NCI-H1105 treated with DMSO at 0.1 percent for 48 hours (cell line): ENCODE data around the gene ZNF28.
"Not testable (repeated sequence)": the region's sequence is repeated elsewhere in the genome, so short reads cannot be mapped to it uniquely, and the experiment has no call there.

ENCODE experiments used
- DNase-seq: peaks from one replicate; lab custom pipeline; 2025; lab: John Stamatoyannopoulos, UW

The ZNF28 gene

DNA sequence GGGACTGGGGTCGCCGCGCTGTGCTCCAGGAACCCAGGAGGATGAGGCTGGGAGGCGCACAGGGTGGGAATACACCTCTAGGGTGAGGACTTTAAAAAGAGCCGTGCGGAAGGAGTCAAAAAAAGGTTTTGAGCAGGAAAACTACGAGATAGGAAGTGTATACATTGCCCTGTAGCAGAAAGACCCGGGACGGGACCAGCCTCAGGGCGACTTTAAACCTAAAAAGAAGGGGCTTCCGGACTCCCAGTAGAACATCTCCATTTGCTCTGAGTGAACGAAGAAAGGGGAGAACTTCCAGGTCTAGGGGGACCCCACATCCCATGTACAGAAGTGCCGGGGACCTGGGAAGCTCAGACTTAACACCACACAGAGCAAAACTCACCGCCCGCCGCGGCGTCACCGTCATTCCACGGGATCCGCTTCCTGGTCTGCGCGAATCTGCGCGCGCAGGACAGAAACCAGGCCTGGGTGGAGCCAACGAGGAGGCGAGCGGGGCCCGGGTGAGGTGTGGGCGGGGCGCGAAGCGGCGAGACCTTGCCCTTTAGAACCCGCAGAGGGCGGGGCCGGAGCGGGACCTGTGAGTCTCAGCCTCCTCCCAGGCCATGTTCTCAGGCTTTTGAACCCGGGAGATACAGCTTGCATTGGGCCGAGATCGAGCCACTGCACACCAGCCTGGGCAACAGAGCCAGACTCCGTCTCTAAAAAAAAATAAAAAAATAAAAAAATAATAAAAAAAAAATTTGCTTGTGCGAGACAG is at the start of gene ZNF28:
TSS of gene ZNF28 (minus strand) at position 430 of the 757 bp plus-strand sequence. CDS start 3,675 bp downstream, outside the sequence.
- DNase-seq: peak; percentile 57

DNA sequence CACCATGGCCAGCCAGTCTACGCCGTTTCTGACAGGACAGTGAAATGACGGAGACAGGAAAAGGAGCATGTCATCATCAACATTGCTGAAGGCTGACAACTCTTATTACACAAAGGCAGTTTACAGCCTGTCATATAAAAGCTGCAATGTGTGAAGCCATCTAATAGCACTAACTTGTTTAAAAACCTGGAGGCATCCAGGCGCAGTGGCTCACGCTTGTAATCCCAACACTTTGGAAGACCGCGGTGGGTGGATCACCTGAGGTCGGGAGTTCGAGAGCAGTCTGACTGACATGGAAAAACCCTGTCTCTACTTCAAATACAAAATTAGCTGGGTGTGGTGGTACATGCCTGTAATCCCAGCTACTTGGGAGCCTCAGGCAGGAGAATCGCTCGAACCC is 46.6 kb upstream of the ZNF28 start:
- DNase-seq: not testable (repeated sequence)

DNA sequence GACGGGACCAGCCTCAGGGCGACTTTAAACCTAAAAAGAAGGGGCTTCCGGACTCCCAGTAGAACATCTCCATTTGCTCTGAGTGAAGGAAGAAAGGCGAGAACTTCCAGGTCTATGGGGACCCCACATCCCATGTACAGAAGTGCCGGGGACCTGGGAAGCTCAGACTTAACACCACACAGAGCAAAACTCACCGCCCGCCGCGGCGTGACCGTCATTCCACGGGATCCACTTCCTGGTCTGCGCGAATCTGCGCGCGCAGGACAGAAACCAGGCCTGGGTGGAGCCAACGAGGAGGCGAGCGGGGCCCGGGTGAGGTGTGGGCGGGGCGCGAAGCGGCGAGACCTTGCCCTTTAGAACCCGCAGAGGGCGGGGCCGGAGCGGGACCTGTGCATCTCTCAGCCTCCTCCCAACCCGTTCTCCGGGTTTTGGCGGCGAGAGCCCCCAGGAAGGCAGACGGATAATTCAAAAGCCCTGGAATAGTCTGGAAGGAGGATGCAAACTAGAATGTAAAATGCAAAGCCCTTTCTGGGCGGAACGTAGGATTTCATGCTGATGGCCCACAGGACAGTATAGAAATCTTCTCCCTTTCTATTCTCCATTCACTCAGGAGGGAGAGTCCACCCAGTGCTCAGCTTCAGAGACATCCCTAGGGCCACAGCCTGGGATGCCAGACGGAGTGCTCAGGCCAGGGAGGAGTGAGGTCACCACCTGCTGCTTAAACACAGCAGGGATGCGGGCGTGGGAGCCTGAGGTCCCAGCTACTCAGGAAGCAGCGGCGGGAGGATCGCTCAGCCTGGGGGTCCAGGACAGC is 36.2 kb upstream of the ZNF28 start, which contains the start of gene ZNF468:
TSS of gene ZNF468 (minus strand) at position 242 of the 814 bp plus-strand sequence. CDS start 3,347 bp downstream, outside the sequence.
- DNase-seq: peak; percentile 64

DNA sequence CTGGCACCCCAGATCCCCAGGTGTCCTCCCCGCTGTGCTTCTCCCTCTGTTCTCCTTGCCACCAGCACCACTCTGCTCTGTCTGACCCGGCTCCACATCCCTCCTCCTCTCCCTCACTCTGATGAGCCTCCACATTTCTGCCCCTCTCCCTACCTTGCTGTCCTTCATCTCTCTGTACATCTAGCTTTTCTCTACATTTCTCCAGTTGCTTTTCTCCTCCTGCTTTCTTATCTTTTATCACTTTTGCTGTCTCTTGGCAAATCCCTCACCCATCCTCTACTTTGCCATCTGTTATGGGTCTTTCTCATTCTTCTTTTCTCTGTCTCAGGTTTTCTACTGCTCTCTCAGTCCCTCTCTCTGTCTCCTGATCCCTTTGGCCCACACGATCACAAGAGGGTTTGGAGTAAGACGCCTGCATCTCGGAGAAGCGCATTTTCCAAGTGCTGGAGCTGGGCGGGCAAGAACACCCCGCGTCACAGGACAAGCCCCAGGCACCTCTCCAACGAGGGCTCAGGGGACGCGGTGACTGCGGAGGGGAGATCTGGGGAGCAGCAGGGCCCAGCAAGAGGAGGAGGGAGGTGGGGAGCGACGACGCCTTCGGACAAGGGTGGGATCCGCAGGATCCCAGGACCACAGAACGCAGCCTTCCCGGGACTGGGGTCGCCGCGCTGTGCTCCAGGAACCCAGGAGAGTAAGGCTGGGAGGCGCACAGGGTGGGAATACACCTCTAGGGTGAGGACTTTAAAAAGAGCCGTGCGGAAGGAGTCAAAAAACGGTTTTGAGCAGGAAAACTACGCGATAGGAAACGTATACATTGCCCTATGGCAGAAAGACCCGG is 35.3 kb upstream of the ZNF28 start:
- not testable (repeated sequence) for DNase-seq

- not testable (repeated sequence) for DNase-seq
These were observed 25.9 kb upstream of the ZNF28 start for GRCh38 chr19:52847352-52847751.

- DNase-seq: not testable (repeated sequence)
These were observed 19.5 kb upstream of the ZNF28 start for GRCh38 chr19:52840825-52841465.

- DNase-seq: not testable (repeated sequence)
These were observed 12.9 kb upstream of the ZNF28 start for GRCh38 chr19:52834289-52834688.

- not testable (repeated sequence) for DNase-seq
These were observed 12.1 kb upstream of the ZNF28 start for GRCh38 chr19:52833541-52833940.

DNA sequence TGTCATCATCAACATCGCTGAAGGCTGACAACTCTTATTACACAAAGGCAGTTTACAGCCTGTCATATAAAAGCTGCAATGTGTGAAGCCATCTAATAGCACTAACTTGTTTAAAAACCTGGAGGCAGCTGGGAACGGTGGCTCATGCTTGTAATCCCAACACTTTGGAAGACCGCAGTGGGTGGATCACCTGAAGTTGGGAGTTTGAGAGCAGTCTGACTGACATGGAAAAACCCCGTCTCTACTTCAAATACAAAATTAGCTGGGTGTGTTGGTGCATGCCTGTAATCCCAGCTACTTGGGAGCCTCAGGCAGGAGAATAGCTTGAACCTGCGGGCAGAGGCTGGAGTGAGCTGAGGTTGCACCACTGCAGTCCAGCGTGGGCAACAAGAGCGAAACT is 8.4 kb upstream of the ZNF28 start:
- not testable (repeated sequence) for DNase-seq

- no peak for DNase-seq
These were observed 4.3 kb upstream of the ZNF28 start for GRCh38 chr19:52825765-52826164.

GRCh38 chr19:52823676-52824075 is 2.2 kb upstream of the ZNF28 start:
- no peak for DNase-seq

DNA sequence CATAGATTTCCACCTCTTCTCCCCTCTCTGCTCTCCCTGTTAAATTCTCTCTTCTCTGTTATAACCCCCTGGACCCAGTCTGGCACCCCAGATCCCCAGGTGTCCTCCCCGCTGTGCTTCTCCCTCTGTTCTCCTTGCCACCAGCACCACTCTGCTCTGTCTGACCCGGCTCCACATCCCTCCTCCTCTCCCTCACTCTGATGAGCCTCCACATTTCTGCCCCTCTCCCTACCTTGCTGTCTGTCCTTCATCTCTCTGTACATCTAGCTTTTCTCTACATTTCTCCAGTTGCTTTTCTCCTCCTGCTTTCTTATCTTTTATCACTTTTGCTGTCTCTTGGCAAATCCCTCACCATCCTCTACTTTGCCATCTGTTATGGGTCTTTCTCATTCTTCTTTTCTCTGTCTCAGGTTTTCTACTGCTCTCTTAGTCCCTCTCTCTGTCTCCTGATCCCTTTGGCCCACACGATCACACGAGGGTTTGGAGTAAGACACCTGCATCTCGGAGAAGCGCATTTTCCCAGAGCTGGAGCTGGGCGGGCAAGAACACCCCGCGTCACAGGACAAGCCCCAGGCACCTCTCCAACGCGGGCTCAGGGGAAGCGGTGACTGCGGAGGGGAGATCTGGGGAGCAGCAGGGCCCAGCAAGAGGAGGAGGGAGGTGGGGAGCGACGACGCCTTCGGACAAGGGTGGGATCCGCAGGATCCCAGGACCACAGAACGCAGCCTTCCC is 795 bp downstream of the ZNF28 start:
- not testable (repeated sequence) for DNase-seq

GRCh38 chr19:52809801-52810200 is 11.6 kb downstream of the ZNF28 start:
- DNase-seq: no peak

GRCh38 chr19:52799950-52800640 is 21.3 kb downstream of the ZNF28 start:
- DNase-seq: not testable (repeated sequence)

- no peak for DNase-seq
These were observed 32.0 kb downstream of the ZNF28 start for GRCh38 chr19:52789440-52789839.

DNA sequence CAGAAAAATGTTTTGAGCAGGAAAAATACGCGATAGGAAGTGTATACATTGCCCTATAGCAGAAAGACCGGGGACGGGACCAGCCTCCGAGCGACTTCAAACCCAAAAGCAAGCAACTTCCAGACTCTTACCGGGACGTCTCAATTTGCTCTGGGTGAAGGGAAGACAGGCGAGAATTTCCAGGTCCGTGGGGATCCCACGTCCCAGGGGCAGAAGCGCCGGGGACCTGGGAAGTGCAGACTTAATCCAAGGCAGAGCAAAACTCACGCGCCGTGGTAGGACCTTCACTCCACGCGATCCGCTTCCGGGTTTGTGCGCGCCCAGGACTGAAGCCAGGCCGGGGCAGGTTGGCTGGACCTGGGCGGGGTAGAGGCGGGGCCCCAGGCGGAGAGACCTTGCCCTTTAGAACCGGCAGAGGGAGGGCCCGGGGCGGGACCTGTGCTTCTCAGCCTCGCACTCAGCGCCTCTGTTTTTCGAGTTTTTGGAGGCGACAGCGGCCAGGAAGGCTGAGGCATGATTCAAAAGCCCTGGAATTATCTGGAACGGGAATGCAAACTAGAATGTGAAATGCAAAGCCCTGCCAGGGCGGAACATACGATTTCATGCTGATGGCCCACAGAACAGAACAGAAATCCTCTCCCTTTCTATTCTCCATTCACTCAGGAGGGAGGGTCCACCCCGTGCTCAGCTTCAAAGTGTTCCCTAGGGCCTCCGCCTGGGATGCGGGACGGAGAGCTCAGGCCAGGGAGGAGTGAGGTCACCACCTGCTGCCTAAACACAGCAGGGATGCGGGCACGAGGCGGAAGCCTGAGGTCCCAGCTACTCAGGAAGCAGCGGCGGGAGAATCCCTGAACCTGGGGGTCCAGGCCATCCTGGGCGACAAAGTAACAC is 34.7 kb downstream of the ZNF28 start, which contains the start of gene ZNF600:
TSS of gene ZNF600 (minus strand) at position 328 of the 891 bp plus-strand sequence. CDS start 7,903 bp downstream, outside the sequence.
- peak; percentile 69 for DNase-seq

DNA sequence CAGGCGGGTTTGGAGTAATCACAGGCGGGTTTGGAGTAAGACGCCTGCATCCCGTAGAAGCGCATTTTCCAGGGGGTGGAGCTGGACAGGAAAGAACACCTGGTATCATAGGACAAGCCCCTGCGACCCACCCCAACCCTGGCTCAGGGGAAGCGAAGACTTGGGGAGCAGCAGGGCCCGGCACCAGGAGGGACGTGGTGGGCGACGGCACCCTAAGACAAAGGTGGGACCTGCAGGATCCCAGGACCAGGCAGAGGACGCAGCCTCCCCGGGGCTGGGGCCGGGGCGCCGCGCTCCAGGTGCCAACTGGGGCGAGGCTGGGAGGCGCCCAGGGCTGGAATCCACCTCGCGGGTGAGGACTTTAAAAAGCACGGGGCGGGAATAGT is 35.4 kb downstream of the ZNF28 start:
- DNase-seq: no peak

DNA sequence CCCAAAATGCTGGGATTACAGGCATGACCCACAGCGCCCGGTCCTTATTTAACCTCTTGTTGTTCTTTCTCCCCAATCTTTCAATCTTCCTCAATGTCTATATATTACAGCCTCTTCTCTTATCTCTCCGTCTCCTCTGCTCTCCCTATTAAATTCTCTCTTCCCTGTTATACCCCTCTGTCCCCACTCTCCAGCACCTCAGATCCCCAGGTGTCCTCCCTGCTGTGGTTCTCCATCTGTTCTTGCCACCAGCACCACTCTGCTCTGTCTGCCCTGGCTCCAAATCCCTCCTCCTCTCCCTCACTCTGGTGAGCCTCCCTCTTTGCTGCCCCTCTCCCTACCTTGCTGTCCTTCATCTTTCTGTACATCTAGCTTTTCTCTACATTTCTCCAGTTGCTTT is 35.9 kb downstream of the ZNF28 start:
- DNase-seq: no peak

GRCh38 chr19:52782864-52783263 is 38.6 kb downstream of the ZNF28 start:
- not testable (repeated sequence) for DNase-seq
